ENCODE data around the gene CSMD2.

The CSMD2 gene

GRCh38 chr1:33853431-33853830 is 311.6 kb downstream of the CSMD2 start:
- no peak for DNase-seq (ENCODE audit: low spot score)

- DNase-seq (ENCODE audit: low spot score) = no peak
These were observed 312.3 kb downstream of the CSMD2 start for GRCh38 chr1:33852711-33853110.

GRCh38 chr1:33850481-33850880 is 314.5 kb downstream of the CSMD2 start:
- no peak for DNase-seq (ENCODE audit: low spot score)

GRCh38 chr1:33849211-33849610 is 315.8 kb downstream of the CSMD2 start:
- no peak for DNase-seq (ENCODE audit: low spot score)

GRCh38 chr1:33848205-33848937 is 316.7 kb downstream of the CSMD2 start:
- DNase-seq (ENCODE audit: low spot score) = no peak

GRCh38 chr1:33846861-33847260 is 318.2 kb downstream of the CSMD2 start:
- no peak for DNase-seq (ENCODE audit: low spot score)

GRCh38 chr1:33844166-33844565 is 320.9 kb downstream of the CSMD2 start:
- DNase-seq (ENCODE audit: low spot score) = no peak

GRCh38 chr1:33842348-33842747 is 322.7 kb downstream of the CSMD2 start:
- DNase-seq (ENCODE audit: low spot score) = no peak

GRCh38 chr1:33841494-33841893 is 323.5 kb downstream of the CSMD2 start:
- no peak for DNase-seq (ENCODE audit: low spot score)

- no peak for DNase-seq (ENCODE audit: low spot score)
These were observed 327.4 kb downstream of the CSMD2 start for GRCh38 chr1:33837635-33838034.

GRCh38 chr1:33836911-33837310 is 328.1 kb downstream of the CSMD2 start:
- no peak for DNase-seq (ENCODE audit: low spot score)

- DNase-seq (ENCODE audit: low spot score) = no peak
These were observed 336.4 kb downstream of the CSMD2 start for GRCh38 chr1:33828654-33829053.

- DNase-seq (ENCODE audit: low spot score) = no peak
These were observed 337.0 kb downstream of the CSMD2 start for GRCh38 chr1:33828059-33828458.

- no peak for DNase-seq (ENCODE audit: low spot score)
These were observed 338.3 kb downstream of the CSMD2 start for GRCh38 chr1:33826711-33827110.

- no peak for DNase-seq (ENCODE audit: low spot score)
These were observed 338.7 kb downstream of the CSMD2 start for GRCh38 chr1:33826311-33826710.

- DNase-seq (ENCODE audit: low spot score) = no peak
These were observed 339.5 kb downstream of the CSMD2 start for GRCh38 chr1:33825506-33825905.

- DNase-seq (ENCODE audit: low spot score) = no peak
These were observed 340.1 kb downstream of the CSMD2 start for GRCh38 chr1:33824971-33825370.

GRCh38 chr1:33824321-33824720 is 340.7 kb downstream of the CSMD2 start:
- no peak for DNase-seq (ENCODE audit: low spot score)

- no peak for DNase-seq (ENCODE audit: low spot score)
These were observed 341.2 kb downstream of the CSMD2 start for GRCh38 chr1:33823830-33824229.

GRCh38 chr1:33823401-33823800 is 341.6 kb downstream of the CSMD2 start:
- DNase-seq (ENCODE audit: low spot score) = no peak

GRCh38 chr1:33822396-33822795 is 342.6 kb downstream of the CSMD2 start:
- no peak for DNase-seq (ENCODE audit: low spot score)

GRCh38 chr1:33821291-33821690 is 343.7 kb downstream of the CSMD2 start:
- DNase-seq (ENCODE audit: low spot score) = no peak

- no peak for DNase-seq (ENCODE audit: low spot score)
These were observed 344.2 kb downstream of the CSMD2 start for GRCh38 chr1:33820804-33821203.

GRCh38 chr1:33819913-33820311 is 345.1 kb downstream of the CSMD2 start:
- DNase-seq (ENCODE audit: low spot score) = no peak
